HG02970 (cell line): ENCODE data around the gene TMC8.
"Not testable (repeated sequence)": the region's sequence is repeated elsewhere in the genome, so short reads cannot be mapped to it uniquely, and the experiment has no call there.

ENCODE experiments used
- ATAC-seq: cut with Tn5 transposase; IDR thresholded peaks from one replicate; pipeline ENCODE4 v1.9.1; 2021; ENCODE audit warnings: mild to moderate bottlenecking, moderate library complexity, moderate number of reproducible peaks; ENCODE audit not compliant: unreplicated experiment, low FRiP score

TMC8 gene

GRCh38 chr17:78130437-78131101 lies at the start of gene TMC8:
Gene TMC8 (plus strand): TSS chr17:78130771. CDS start chr17:78131589, 818 bp downstream.
- ATAC-seq = no peak

DNA sequence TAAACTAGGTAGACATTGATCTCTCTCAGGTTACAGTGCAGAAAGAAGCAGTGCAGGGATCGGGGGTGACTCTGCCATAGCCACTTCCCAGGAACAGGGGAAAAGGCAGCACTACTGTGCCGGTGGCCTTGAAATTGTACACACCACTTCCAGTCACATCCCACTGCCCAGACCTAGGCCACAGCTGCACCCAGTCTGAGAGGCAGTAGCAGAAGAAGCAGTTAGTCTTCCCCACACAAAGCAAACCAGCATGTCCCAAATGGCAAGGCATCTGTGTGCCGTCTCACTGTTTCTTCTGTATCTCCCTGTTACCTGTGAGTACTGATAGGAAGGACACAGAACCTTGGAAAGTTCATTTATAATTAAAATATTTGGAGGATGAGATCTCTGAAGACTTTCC lies 49.0 kb upstream of the TMC8 start:
- ATAC-seq = no peak

GRCh38 chr17:78082355-78082872 lies 48.2 kb upstream of the TMC8 start:
- not testable (repeated sequence) for ATAC-seq

- no peak for ATAC-seq
Observed at GRCh38 chr17:78082988-78083387, 47.6 kb upstream of the TMC8 start.

- ATAC-seq = no peak
Observed at GRCh38 chr17:78086740-78087139, 43.8 kb upstream of the TMC8 start.

- no peak for ATAC-seq
Observed at GRCh38 chr17:78088529-78088928, 42.0 kb upstream of the TMC8 start.

DNA sequence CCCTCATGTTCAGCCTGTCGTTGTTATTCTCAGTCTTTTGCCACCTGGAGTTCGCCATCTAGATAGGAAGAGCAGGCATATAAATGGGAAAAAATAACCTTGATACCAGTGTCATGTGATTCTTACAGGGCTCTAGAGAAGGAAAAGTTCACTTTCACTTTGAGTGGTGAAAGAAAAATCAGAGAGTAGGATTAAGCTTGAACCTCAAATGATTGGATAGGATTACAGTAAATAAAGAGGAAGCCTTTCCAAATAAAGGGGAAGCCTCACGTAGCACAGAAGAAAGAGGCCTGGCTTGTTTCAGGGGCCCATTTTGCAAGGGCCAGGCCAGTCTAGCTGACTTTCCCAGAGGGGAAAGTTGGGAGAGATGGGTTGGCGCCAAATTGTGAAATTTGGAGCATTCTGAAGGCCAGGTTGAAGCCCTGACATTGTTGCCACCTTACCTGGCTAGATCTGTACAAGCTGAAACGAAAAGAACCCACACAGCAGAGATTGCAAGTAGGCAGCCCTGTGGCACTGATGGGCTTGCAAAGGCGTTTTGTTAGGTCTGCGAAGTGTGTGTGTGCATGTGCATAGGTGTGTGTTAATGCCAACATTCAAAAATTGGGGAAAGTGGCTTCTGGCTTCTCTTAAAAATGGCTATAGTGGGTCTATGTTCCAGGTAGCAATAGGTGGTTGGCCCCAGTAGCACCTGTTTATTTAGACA lies 40.8 kb upstream of the TMC8 start:
- no peak for ATAC-seq

- ATAC-seq = no peak
Observed at GRCh38 chr17:78092794-78093324, 37.7 kb upstream of the TMC8 start.

- no peak for ATAC-seq
Observed at GRCh38 chr17:78095035-78095434, 35.5 kb upstream of the TMC8 start.

- ATAC-seq = no peak
Observed at GRCh38 chr17:78096093-78096492, 34.5 kb upstream of the TMC8 start.

DNA sequence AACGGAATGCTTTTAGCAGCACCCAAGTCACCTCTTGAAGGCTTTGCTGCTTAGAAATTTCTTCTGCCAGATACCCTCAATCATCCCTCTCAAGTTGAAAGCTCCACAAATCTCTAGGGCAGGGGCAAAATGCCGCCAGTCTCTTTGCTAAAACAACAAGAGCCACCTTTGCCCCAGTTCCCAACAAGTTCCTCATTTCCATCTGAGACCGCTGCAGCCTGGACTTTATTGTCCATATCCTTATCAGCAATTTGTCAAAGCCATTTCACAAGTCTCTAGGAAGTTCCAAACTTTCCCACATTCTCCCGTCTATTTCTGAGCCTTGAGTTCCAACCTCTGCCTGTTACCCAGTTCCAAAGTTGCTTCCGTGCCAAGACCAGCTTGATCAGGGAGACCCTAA lies 29.5 kb upstream of the TMC8 start:
- ATAC-seq = no peak

- no peak for ATAC-seq
Observed at GRCh38 chr17:78101542-78101941, 29.0 kb upstream of the TMC8 start.

- ATAC-seq = no peak
Observed at GRCh38 chr17:78103311-78103710, 27.3 kb upstream of the TMC8 start.

- ATAC-seq = no peak
Observed at GRCh38 chr17:78104540-78104941, 26.0 kb upstream of the TMC8 start.

DNA sequence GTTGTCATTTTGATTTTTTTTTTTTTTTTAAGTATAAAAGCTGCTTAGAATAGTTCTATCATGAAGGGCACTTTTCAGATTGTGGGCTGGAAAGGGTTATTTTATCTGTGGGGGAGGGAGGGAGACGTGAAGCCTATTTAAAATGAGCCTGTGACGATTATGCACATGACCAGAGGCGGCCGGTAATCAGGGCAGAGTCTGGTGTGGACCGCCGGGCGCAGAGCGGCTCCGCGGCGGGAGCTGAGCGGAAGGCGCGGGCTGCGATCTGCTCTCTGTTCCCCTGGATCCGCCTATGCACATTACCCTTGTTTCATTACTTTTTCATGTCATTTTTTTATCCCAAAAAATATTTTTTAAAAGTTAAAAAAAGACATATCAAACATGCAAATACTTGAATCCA lies 25.5 kb upstream of the TMC8 start:
- no peak for ATAC-seq

DNA sequence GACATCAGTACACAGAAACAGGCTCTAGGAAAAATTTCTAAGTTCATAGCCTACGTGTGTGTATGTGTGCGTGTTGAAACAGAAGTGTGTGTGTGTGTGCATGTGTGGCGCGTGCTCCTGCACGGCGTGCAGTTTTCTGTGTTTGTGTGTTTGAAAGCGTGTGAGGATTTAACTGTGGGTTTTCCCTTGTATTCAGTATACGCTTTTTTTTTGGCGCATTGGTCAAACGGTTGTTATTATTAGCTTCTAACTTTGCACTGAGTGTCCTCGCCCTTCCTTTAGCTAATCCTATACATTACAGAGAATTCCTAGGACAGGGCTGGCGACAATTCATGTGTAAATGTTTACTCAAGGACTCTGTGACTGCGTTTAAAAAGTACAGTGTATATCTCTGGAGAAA lies 25.0 kb upstream of the TMC8 start:
- no peak for ATAC-seq

DNA sequence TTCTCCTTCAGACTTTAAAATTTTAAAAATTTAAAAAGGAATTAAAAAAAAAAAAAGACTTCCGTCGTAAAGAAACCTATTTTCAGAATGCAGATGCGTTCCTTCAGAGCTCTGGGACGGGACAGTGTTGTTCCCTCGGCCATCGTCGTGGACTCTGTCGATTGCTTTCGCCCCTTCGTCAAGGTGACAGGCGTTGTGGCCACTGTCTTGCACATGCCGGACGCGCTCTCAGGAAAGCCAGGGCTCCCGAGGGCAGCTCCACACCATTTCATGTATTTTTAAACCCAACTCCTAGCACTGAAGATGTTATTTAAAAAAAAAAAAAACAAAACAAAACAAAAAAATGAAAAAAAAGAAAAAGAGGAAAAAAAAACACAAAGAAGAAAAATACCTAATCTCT lies 24.4 kb upstream of the TMC8 start:
- ATAC-seq = no peak

DNA sequence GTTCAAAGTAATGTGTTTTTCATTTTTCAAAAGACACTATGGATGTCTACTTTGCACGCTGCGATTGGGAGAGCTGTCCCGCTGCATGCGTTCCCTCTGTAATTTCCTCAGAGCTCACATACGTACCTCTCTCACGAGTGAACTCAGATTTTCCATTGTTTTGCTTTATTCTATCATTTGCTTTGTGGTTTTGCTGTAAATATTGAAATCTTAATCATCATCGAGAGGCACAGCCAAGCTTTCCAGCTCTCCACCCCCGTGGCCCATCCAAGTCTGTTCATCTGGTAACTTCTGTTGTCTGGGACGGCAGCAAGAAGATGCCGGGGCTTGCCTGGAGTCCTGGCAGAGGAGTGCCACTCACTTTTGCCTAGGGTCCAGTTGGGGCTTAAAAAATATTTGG lies 23.1 kb upstream of the TMC8 start:
- no peak for ATAC-seq

DNA sequence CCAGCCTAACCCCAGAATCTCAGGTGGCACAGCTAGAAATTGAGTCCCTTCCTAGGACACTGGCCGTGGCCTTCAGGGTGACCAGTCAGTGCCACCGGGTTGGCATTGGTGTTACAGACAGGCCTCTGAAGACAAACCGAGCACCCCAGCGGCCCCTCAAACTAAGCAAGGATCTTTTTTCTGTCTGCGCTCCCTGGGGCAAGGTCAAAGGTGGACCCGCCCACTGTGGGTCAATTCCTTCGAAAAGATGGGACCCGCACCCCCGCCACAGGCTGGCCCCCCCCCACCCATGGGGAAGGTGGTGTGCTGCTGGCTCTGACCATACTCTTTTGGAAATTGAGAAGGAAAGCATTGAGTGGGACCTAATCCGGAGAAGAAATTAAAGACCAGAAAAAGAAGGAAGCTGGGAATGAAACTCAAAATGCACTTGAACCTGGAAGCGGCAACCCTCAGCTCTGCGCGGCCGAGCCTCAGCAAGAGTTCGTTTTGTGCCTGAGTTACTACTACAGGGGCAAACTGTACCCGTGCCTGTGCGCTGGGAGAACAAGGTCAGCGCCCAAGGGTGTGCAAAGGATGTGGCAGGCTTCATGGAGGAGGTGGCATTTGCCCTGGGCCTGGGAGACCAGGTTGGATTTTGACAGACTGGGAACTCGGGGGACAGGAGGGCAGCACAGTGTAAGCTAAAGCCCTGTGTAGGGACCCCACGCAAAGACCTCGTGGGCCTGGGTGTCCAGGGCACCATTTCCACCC lies 22.4 kb upstream of the TMC8 start:
- ATAC-seq = no peak

- ATAC-seq = no peak
Observed at GRCh38 chr17:78108726-78109488, 21.7 kb upstream of the TMC8 start.

GRCh38 chr17:78109489-78109761 lies 21.1 kb upstream of the TMC8 start:
- ATAC-seq = no peak
